HEK293 (cell line): ENCODE measurements around the gene COL5A1.

Experiments
- CTCF ChIA-PET: fragments of 350-600 bp; formaldehyde crosslinking; extraction: SDS; loops from one replicate; lab custom pipeline; 2021; ENCODE audit warnings: antibody characterized with exemption; lab: Yijun Ruan, JAX
- POLR2A ChIA-PET: fragments of 300-600 bp; formaldehyde crosslinking; extraction: SDS; loops from one replicate; lab custom pipeline; 2020; ENCODE audit warnings: antibody characterized with exemption, inconsistent platforms; lab: Yijun Ruan, JAX
- H3K27ac ChIP-seq: fragments of 200-500 bp; sonication (Bioruptor generic); 2 replicates; pipeline ENCODE4 v1.5.1; 2014; ENCODE audit warnings: low read depth, low read length, control low read depth, inconsistent platforms; ENCODE audit errors: extremely low read depth
- H3K36me3 ChIP-seq, 2 experiments: fragments of 200-500 bp in 1 of 2; sonication (Bioruptor generic) in 1 of 2; 1 replicate in 1 of 2; 2 replicates in 1 of 2; pipeline ENCODE4 v1.5.1; 2014 to 2017; ENCODE audit warnings: inconsistent platforms in 2 of 2, low read length in 2 of 2; ENCODE audit not compliant: control insufficient read depth in 2 of 2, insufficient read depth in 1 of 2
- H3K4me1 ChIP-seq: fragments of 200-500 bp; sonication (Bioruptor generic); 2 replicates; pipeline ENCODE4 v1.5.1; 2014; ENCODE audit warnings: mild to moderate bottlenecking, low read length, inconsistent platforms; ENCODE audit not compliant: control insufficient read depth, insufficient read depth
- H3K4me3 ChIP-seq: 2 replicates; pipeline ENCODE4 v1.5.1; 2011; ENCODE audit warnings: low read depth, mild to moderate bottlenecking, control low read depth, low read length, moderate library complexity
- H3K9me3 ChIP-seq: fragments of 200-500 bp; sonication (Bioruptor generic); 2 replicates; pipeline ENCODE4 v1.5.1; 2014; ENCODE audit warnings: low read depth, low read length, inconsistent platforms; ENCODE audit not compliant: control insufficient read depth, insufficient read depth
- GFI1B ChIP-seq: fragments of 450-650 bp; formaldehyde crosslinking; IDR thresholded peaks from 2 replicates; pipeline ENCODE4 v1.5.1; 2016; ENCODE audit warnings: missing biosample characterization, missing genetic modification characterization
- KLF10 ChIP-seq: fragments of 450-650 bp; IDR thresholded peaks from 2 replicates; pipeline ENCODE4 v1.5.1; 2018; ENCODE audit warnings: missing biosample characterization, mild to moderate bottlenecking, missing genetic modification characterization
- PRDM10 ChIP-seq: fragments of 450-650 bp; formaldehyde crosslinking; IDR thresholded peaks from 2 replicates; pipeline ENCODE4 v1.5.1; 2016; ENCODE audit warnings: missing biosample characterization, missing genetic modification characterization
- PRDM4 ChIP-seq: fragments of 450-650 bp; formaldehyde crosslinking; IDR thresholded peaks from 2 replicates; pipeline ENCODE4 v1.5.1; 2017; ENCODE audit warnings: missing biosample characterization, missing genetic modification characterization
- ZBTB44 ChIP-seq: fragments of 450-650 bp; IDR thresholded peaks from 2 replicates; pipeline ENCODE4 v1.5.1; 2018; ENCODE audit warnings: missing biosample characterization, mild to moderate bottlenecking, missing genetic modification characterization
- ZBTB7A ChIP-seq: fragments of 450-650 bp; formaldehyde crosslinking; IDR thresholded peaks from 2 replicates; pipeline ENCODE4 v1.5.1; 2016; ENCODE audit warnings: low read depth, missing biosample characterization, missing genetic modification characterization
- ZEB2 ChIP-seq: fragments of 450-650 bp; formaldehyde crosslinking; IDR thresholded peaks from 2 replicates; pipeline ENCODE4 v1.5.1; 2016; ENCODE audit warnings: missing biosample characterization, missing genetic modification characterization
- ZFHX2 ChIP-seq: fragments of 450-650 bp; formaldehyde crosslinking; conservative IDR thresholded peaks from 2 replicates; pipeline ENCODE4 v1.5.1; 2016; ENCODE audit warnings: missing biosample characterization, missing genetic modification characterization
- ZNF114 ChIP-seq: fragments of 450-650 bp; formaldehyde crosslinking; IDR thresholded peaks from 2 replicates; pipeline ENCODE4 v1.5.0; 2017; ENCODE audit warnings: missing biosample characterization, missing genetic modification characterization
- ZNF202 ChIP-seq: fragments of 450-650 bp; formaldehyde crosslinking; IDR thresholded peaks from 2 replicates; pipeline ENCODE4 v1.5.1; 2016; ENCODE audit warnings: missing biosample characterization, missing genetic modification characterization, borderline replicate concordance
- ZNF501 ChIP-seq: fragments of 450-650 bp; formaldehyde crosslinking; IDR thresholded peaks from 2 replicates; pipeline ENCODE4 v1.5.1; 2016; ENCODE audit warnings: missing biosample characterization, missing genetic modification characterization
- ZNF521 ChIP-seq: fragments of 450-650 bp; formaldehyde crosslinking; IDR thresholded peaks from 2 replicates; pipeline ENCODE4 v1.5.1; 2017; ENCODE audit warnings: missing biosample characterization, mild to moderate bottlenecking, missing genetic modification characterization
- TF ChIP-seq, protein P1 (sequence below): fragments of 450-650 bp; formaldehyde crosslinking; IDR thresholded peaks from 2 replicates; pipeline ENCODE4 v1.5.1; 2017; ENCODE audit warnings: missing biosample characterization, missing genetic modification characterization
- TF ChIP-seq, protein P2 (sequence below): fragments of 450-650 bp; formaldehyde crosslinking; IDR thresholded peaks from 2 replicates; pipeline ENCODE4 v1.5.1; 2016; ENCODE audit warnings: missing biosample characterization, missing genetic modification characterization

The COL5A1 gene

GRCh38 chr9:134663753-134664415, 22.3 kb downstream of the COL5A1 start:
- TF ChIP-seq GFI1B (no peak), ZBTB44 (no peak), ZNF202 (tag by site-specific recombination) (no peak), KLF10 (tag by site-specific recombination) (no peak), ZEB2 (no peak), ZNF501 (no peak), ZNF114 (tag by site-specific recombination) (no peak), ZBTB7A (tag by site-specific recombination) (no peak), PRDM4 (tag by site-specific recombination) (no peak), PRDM10 (no peak), ZNF521 (no peak), ZFHX2 (tag by site-specific recombination) (no peak)
- TF ChIP-seq, protein P1, sequence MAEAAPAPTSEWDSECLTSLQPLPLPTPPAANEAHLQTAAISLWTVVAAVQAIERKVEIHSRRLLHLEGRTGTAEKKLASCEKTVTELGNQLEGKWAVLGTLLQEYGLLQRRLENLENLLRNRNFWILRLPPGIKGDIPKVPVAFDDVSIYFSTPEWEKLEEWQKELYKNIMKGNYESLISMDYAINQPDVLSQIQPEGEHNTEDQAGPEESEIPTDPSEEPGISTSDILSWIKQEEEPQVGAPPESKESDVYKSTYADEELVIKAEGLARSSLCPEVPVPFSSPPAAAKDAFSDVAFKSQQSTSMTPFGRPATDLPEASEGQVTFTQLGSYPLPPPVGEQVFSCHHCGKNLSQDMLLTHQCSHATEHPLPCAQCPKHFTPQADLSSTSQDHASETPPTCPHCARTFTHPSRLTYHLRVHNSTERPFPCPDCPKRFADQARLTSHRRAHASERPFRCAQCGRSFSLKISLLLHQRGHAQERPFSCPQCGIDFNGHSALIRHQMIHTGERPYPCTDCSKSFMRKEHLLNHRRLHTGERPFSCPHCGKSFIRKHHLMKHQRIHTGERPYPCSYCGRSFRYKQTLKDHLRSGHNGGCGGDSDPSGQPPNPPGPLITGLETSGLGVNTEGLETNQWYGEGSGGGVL (tag by site-specific recombination) = no peak
- TF ChIP-seq, protein P2, sequence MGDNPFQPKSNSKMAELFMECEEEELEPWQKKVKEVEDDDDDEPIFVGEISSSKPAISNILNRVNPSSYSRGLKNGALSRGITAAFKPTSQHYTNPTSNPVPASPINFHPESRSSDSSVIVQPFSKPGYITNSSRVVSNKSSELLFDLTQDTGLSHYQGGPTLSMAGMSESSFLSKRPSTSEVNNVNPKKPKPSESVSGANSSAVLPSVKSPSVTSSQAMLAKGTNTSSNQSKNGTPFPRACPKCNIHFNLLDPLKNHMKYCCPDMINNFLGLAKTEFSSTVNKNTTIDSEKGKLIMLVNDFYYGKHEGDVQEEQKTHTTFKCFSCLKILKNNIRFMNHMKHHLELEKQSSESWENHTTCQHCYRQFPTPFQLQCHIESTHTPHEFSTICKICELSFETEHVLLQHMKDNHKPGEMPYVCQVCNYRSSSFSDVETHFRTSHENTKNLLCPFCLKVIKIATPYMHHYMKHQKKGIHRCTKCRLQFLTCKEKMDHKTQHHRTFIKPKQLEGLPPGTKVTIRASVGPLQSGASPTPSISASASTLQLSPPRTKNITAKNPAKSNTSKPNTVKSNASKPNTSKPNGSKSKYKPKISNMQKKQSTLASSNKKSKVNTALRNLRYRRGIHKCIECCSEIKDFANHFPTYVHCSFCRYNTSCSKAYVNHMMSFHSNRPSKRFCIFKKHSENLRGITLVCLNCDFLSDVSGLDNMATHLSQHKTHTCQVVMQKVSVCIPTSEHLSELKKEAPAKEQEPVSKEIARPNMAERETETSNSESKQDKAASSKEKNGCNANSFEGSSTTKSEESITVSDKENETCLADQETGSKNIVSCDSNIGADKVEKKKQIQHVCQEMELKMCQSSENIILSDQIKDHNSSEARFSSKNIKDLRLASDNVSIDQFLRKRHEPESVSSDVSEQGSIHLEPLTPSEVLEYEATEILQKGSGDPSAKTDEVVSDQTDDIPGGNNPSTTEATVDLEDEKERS = no peak
- TF ChIP-seq, all 188 proteins: peak for 0
- no peaks in the 10 kb centered on the region for H3K9me3 ChIP-seq
- H3K27ac ChIP-seq = no peak overlapping the region
- ChIA-PET POLR2A (no interaction called here), CTCF (interaction anchor here (0.9 to 1.8 kb wide), 4 partner anchors 16 to 75 kb away, joined by 3 read pairs; no protein-coding TSS in a partner anchor)
- H3K36me3 ChIP-seq = no peaks in the 10 kb centered on the region
- H3K4me3 ChIP-seq = no peak overlapping the region
- no peaks in the 10 kb centered on the region for H3K4me1 ChIP-seq
